22Rv1 (cell line): Measurements from ENCODE around the gene RAB26.
"Not testable (repeated sequence)": the region's sequence is repeated elsewhere in the genome, so short reads cannot be mapped to it uniquely, and the experiment has no call there.

Experiments
- CTCF ChIP-seq: fragments of 450-650 bp; IDR thresholded peaks from 2 replicates; pipeline ENCODE4 v1.5.1; 2017; ENCODE audit warnings: mild to moderate bottlenecking
- ZFX ChIP-seq: fragments of 450-650 bp; IDR thresholded peaks from 2 replicates; pipeline ENCODE4 v1.6.1; 2017; ENCODE audit warnings: antibody characterized with exemption, borderline replicate concordance

DNA sequence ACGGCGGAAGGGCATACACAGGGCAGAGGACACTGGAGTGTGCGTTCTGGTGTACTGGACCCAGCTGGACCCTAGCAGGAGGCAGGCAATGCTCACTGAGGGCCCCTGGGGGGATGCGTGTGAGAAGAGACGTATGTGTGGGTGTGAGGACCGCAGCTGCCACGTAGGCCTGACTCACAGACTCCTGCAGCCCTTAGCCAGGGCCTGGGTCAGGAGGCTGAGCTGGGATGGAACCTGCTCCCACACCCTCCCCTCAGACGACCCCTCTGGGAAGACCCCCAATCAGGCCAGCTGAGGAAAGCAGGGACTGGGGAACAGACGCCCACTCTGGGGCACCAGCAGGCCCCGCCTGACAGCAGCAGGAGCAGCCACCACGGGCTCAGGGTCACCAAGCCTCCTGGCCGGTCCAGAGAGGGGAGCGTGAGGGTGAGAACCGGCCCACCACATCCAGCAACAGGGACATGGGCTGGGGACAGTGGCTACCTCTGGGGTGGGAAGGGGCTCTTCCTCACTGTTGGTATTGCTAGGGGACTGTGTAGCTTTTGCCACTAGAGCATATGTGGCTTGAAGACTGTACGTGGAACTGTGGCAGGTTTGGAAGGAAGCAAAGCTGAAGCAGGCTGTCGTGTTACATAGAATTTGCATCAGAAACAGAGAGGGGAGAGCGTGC, 41.2 kb upstream of the RAB26 start:
- TF ChIP-seq ZFX, CTCF: not testable (repeated sequence)
